Measurements from ENCODE around the gene KLHL42. TPM values are rescaled to one million over a fixed set of nuclear protein-coding genes. Genes with fewer than 3 reads are reported as not detected.
A peak's percentile ranks its signal among the peaks of the same experiment; 100 is the strongest.

KLHL42 gene
- total RNA-seq, 1 experiment from 2014 or later = 74.2 TPM

DNA sequence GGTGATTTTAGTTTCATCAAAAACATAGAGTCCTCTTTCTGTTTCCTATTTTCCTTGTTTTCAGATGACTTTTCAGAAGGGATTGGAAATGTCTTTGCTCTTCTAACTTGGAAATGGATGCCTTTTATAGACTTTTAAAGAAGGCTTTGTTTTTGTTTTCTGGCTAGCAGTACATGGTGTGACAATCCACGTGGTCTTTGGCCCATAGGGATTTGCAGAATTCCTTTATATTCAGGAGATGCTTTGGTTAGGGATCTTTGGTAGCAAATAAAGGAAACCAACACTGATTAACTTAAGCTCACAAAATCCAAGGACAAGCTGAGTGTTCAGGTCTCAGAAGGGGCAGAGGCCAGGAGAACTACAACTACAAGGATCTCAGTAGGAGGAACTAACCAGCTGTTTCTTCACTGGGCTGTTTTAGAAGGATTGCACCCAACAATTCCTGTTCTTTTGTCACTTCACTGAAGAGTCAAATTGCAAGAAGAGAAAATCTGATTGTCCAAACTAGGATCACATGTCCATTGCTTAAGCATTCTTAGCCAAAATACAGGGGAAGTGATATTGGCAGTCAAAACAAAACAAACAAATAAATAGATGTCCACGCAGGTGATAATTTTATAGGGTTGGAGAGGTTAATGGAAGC lies 58.6 kb downstream of the KLHL42 start:
- peaks cover 8% of the 10 kb centered on the region; the same call in 1 of the 2 replicates for H3K9me3 ChIP-seq (ENCODE audit: low read length)
- no peaks in the 10 kb centered on the region; the same call in 1 of the 2 replicates for H3K36me3 ChIP-seq (ENCODE audit: low read depth, low read length)
- no peaks in the 10 kb centered on the region for H3K79me2 ChIP-seq (ENCODE audit: low read length)
- peaks cover 17% of the 10 kb centered on the region for H3K4me1 ChIP-seq (ENCODE audit: insufficient read depth, low read length)
- ChIA-PET POLR2A (ENCODE audit: unreplicated experiment) (no interaction called here), CTCF (no interaction called here)
- BruUV-seq (replicated peaks) = no TSS peak
- no peak overlapping the region for H3K9ac ChIP-seq (ENCODE audit: low read length)
- no peak overlapping the region for H3K27ac ChIP-seq (ENCODE audit: low read length)
- no peaks in the 10 kb centered on the region for H4K20me1 ChIP-seq (ENCODE audit: low read length)
- TF ChIP-seq, protein P1, sequence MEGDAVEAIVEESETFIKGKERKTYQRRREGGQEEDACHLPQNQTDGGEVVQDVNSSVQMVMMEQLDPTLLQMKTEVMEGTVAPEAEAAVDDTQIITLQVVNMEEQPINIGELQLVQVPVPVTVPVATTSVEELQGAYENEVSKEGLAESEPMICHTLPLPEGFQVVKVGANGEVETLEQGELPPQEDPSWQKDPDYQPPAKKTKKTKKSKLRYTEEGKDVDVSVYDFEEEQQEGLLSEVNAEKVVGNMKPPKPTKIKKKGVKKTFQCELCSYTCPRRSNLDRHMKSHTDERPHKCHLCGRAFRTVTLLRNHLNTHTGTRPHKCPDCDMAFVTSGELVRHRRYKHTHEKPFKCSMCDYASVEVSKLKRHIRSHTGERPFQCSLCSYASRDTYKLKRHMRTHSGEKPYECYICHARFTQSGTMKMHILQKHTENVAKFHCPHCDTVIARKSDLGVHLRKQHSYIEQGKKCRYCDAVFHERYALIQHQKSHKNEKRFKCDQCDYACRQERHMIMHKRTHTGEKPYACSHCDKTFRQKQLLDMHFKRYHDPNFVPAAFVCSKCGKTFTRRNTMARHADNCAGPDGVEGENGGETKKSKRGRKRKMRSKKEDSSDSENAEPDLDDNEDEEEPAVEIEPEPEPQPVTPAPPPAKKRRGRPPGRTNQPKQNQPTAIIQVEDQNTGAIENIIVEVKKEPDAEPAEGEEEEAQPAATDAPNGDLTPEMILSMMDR (conservative IDR thresholded peaks at IDR 0.05; ENCODE audit: low read depth, low read length) = no peak
- TF ChIP-seq EZH2 (IDR thresholded peaks at IDR 0.05; ENCODE audit: low read length, unreplicated experiment) = no peak
- no peak for TF ChIP-seq EZH2phosphoT487 (IDR thresholded peaks at IDR 0.05; ENCODE audit: borderline replicate concordance, low read length)
- H2AFZ ChIP-seq (ENCODE audit: low read length) = no peak overlapping the region
- H3K27me3 ChIP-seq (ENCODE audit: low read length) = no peaks in the 10 kb centered on the region
- DNase-seq (no peak), ATAC-seq (no peak)
- H3K9me2 ChIP-seq (replicated peaks; ENCODE audit: low read length) = no peaks in the 10 kb centered on the region
- H3F3A ChIP-seq (ENCODE audit: low read length, unreplicated experiment) = no peaks in the 10 kb centered on the region
- H3K4me2 ChIP-seq (ENCODE audit: low read length) = no peak overlapping the region
- intact Hi-C loops (cut with micrococcal nuclease) = no loop called here
- no peak overlapping the region for H3K4me3 ChIP-seq (ENCODE audit: low read length)

GRCh38 chr12:27840229-27840999 lies 60.4 kb downstream of the KLHL42 start:
- no TSS peak for BruUV-seq (replicated peaks)
- intact Hi-C loops (cut with micrococcal nuclease) = loop anchor here (1.0 to 10.0 kb wide), 6 partner anchors 19 to 334 kb away; partner anchors contain the start of genes KLHL42 and MANSC4
- Histone ChIP-seq H2AFZ (ENCODE audit: low read length) (no peak overlapping the region), H4K20me1 (ENCODE audit: low read length) (no peaks in the 10 kb centered on the region), H3K9me2 (replicated peaks; ENCODE audit: low read length) (no peaks in the 10 kb centered on the region), H3K9ac (ENCODE audit: low read length) (no peak overlapping the region), H3K4me2 (ENCODE audit: low read length) (peak overlapping the region; percentile 20; the same call in 1 of the 2 replicates), H3K4me3 (ENCODE audit: low read length) (no peak overlapping the region), H3K79me2 (ENCODE audit: low read length) (no peaks in the 10 kb centered on the region), H3K27me3 (ENCODE audit: low read length) (no peaks in the 10 kb centered on the region), H3F3A (ENCODE audit: low read length, unreplicated experiment) (no peaks in the 10 kb centered on the region), H3K36me3 (ENCODE audit: low read depth, low read length) (no peaks in the 10 kb centered on the region), H3K9me3 (ENCODE audit: low read length) (no peaks in the 10 kb centered on the region), H3K27ac (ENCODE audit: low read length) (no peak overlapping the region), H3K4me1 (ENCODE audit: insufficient read depth, low read length) (peaks cover 17% of the 10 kb centered on the region)
- POLR2A ChIA-PET (ENCODE audit: unreplicated experiment) = interaction anchor here (0.6 kb wide), 1 partner anchor 130 kb away, joined by 6 read pairs; no protein-coding TSS in a partner anchor
- ATAC-seq = peak; percentile 30
- peak; percentile 48 for DNase-seq
- CTCF ChIA-PET = interaction anchor here (0.6 to 1.6 kb wide), 6 partner anchors 14 to 1172 kb away, joined by 3 to 6 read pairs (median 4); partner anchors contain the start of genes KLHL42 and MANSC4
- TF ChIP-seq EZH2 (IDR thresholded peaks at IDR 0.05; ENCODE audit: low read length, unreplicated experiment) (no peak), EZH2phosphoT487 (IDR thresholded peaks at IDR 0.05; ENCODE audit: borderline replicate concordance, low read length) (no peak)
- TF ChIP-seq, protein P1 (conservative IDR thresholded peaks at IDR 0.05; ENCODE audit: low read depth, low read length) = peak; percentile 90

Measured in PC-3 (cell line).